Measurements from ENCODE around the gene LSM14A.

LSM14A gene

GRCh38 chr19:34220472-34221063, 48.3 kb downstream of the LSM14A start:
- Histone ChIP-seq H3K4me1 (ENCODE audit: insufficient read depth, low read length) (peaks cover 14% of the 10 kb centered on the region), H3K36me3 (ENCODE audit: insufficient read depth, low read length) (peaks cover 28% of the 10 kb centered on the region)

GRCh38 chr19:34222386-34222785, 50.1 kb downstream of the LSM14A start:
- no peaks in the 10 kb centered on the region for H3K9me3 ChIP-seq (ENCODE audit: control insufficient read depth, insufficient read depth, low read length)
- peaks cover 31% of the 10 kb centered on the region for H3K36me3 ChIP-seq (ENCODE audit: insufficient read depth, low read length)
- H3K4me1 ChIP-seq (ENCODE audit: insufficient read depth, low read length): peaks cover 19% of the 10 kb centered on the region
- no peak overlapping the region for H3K9ac ChIP-seq (ENCODE audit: low read depth, low read length)

More at GRCh38 chr19:34220472-34221063, 48.3 kb downstream of the LSM14A start:
- no peak overlapping the region for H3K9ac ChIP-seq (ENCODE audit: low read depth, low read length)
- H3K9me3 ChIP-seq (ENCODE audit: control insufficient read depth, insufficient read depth, low read length): no peaks in the 10 kb centered on the region

GRCh38 chr19:34224996-34225658, 52.8 kb downstream of the LSM14A start:
- Histone ChIP-seq H3K9ac (ENCODE audit: low read depth, low read length) (no peak overlapping the region), H3K4me1 (ENCODE audit: insufficient read depth, low read length) (peaks cover 19% of the 10 kb centered on the region), H3K9me3 (ENCODE audit: control insufficient read depth, insufficient read depth, low read length) (no peaks in the 10 kb centered on the region), H3K36me3 (ENCODE audit: insufficient read depth, low read length) (peaks cover 39% of the 10 kb centered on the region)

- Histone ChIP-seq H3K4me1 (ENCODE audit: insufficient read depth, low read length) (peaks cover 19% of the 10 kb centered on the region), H3K9ac (ENCODE audit: low read depth, low read length) (no peak overlapping the region), H3K36me3 (ENCODE audit: insufficient read depth, low read length) (peaks cover 39% of the 10 kb centered on the region), H3K9me3 (ENCODE audit: control insufficient read depth, insufficient read depth, low read length) (no peaks in the 10 kb centered on the region)
These were observed 53.3 kb downstream of the LSM14A start for GRCh38 chr19:34225659-34226015.

- Histone ChIP-seq H3K4me1 (ENCODE audit: insufficient read depth, low read length) (peaks cover 22% of the 10 kb centered on the region), H3K36me3 (ENCODE audit: insufficient read depth, low read length) (peaks cover 38% of the 10 kb centered on the region)
These were observed 53.7 kb downstream of the LSM14A start for GRCh38 chr19:34226036-34226435.

GRCh38 chr19:34228347-34228746, 56.0 kb downstream of the LSM14A start:
- H3K36me3 ChIP-seq (ENCODE audit: insufficient read depth, low read length): peaks cover 23% of the 10 kb centered on the region
- peaks cover 36% of the 10 kb centered on the region for H3K4me1 ChIP-seq (ENCODE audit: insufficient read depth, low read length)
- no peak overlapping the region for H3K9ac ChIP-seq (ENCODE audit: low read depth, low read length)
- no peaks in the 10 kb centered on the region for H3K9me3 ChIP-seq (ENCODE audit: control insufficient read depth, insufficient read depth, low read length)

More at GRCh38 chr19:34226036-34226435, 53.7 kb downstream of the LSM14A start:
- Histone ChIP-seq H3K9ac (ENCODE audit: low read depth, low read length) (no peak overlapping the region), H3K9me3 (ENCODE audit: control insufficient read depth, insufficient read depth, low read length) (no peaks in the 10 kb centered on the region)

GRCh38 chr19:34228762-34229161, 56.5 kb downstream of the LSM14A start:
- peaks cover 37% of the 10 kb centered on the region for H3K4me1 ChIP-seq (ENCODE audit: insufficient read depth, low read length)
- H3K36me3 ChIP-seq (ENCODE audit: insufficient read depth, low read length): peaks cover 20% of the 10 kb centered on the region
- H3K9ac ChIP-seq (ENCODE audit: low read depth, low read length): no peak overlapping the region
- H3K9me3 ChIP-seq (ENCODE audit: control insufficient read depth, insufficient read depth, low read length): no peaks in the 10 kb centered on the region

GRCh38 chr19:34229721-34230120, 57.4 kb downstream of the LSM14A start:
- H3K9me3 ChIP-seq (ENCODE audit: control insufficient read depth, insufficient read depth, low read length): no peaks in the 10 kb centered on the region
- no peak overlapping the region for H3K9ac ChIP-seq (ENCODE audit: low read depth, low read length)
- H3K36me3 ChIP-seq (ENCODE audit: insufficient read depth, low read length): peaks cover 20% of the 10 kb centered on the region
- peaks cover 31% of the 10 kb centered on the region for H3K4me1 ChIP-seq (ENCODE audit: insufficient read depth, low read length)

GRCh38 chr19:34230820-34231219, 58.5 kb downstream of the LSM14A start:
- Histone ChIP-seq H3K4me1 (ENCODE audit: insufficient read depth, low read length) (peaks cover 21% of the 10 kb centered on the region), H3K36me3 (ENCODE audit: insufficient read depth, low read length) (peaks cover 13% of the 10 kb centered on the region; the same call in 1 of the 2 replicates), H3K9me3 (ENCODE audit: control insufficient read depth, insufficient read depth, low read length) (no peaks in the 10 kb centered on the region), H3K9ac (ENCODE audit: low read depth, low read length) (no peak overlapping the region)

- Histone ChIP-seq H3K9ac (ENCODE audit: low read depth, low read length) (no peak overlapping the region), H3K9me3 (ENCODE audit: control insufficient read depth, insufficient read depth, low read length) (no peaks in the 10 kb centered on the region), H3K36me3 (ENCODE audit: insufficient read depth, low read length) (peaks cover 8% of the 10 kb centered on the region; the same call in 1 of the 2 replicates)
These were observed 59.1 kb downstream of the LSM14A start for GRCh38 chr19:34231439-34231838.

GRCh38 chr19:34232566-34233481, 60.5 kb downstream of the LSM14A start:
- Histone ChIP-seq H3K4me1 (ENCODE audit: insufficient read depth, low read length) (peaks cover 33% of the 10 kb centered on the region), H3K36me3 (ENCODE audit: insufficient read depth, low read length) (peaks cover 8% of the 10 kb centered on the region; the same call in 1 of the 2 replicates), H3K9me3 (ENCODE audit: control insufficient read depth, insufficient read depth, low read length) (no peaks in the 10 kb centered on the region), H3K9ac (ENCODE audit: low read depth, low read length) (no peak overlapping the region)

More at GRCh38 chr19:34231439-34231838, 59.1 kb downstream of the LSM14A start:
- peaks cover 23% of the 10 kb centered on the region for H3K4me1 ChIP-seq (ENCODE audit: insufficient read depth, low read length)

GRCh38 chr19:34235425-34235940, 63.2 kb downstream of the LSM14A start:
- peaks cover 33% of the 10 kb centered on the region for H3K4me1 ChIP-seq (ENCODE audit: insufficient read depth, low read length)
- no peaks in the 10 kb centered on the region for H3K9me3 ChIP-seq (ENCODE audit: control insufficient read depth, insufficient read depth, low read length)
- no peak overlapping the region for H3K9ac ChIP-seq (ENCODE audit: low read depth, low read length)
- no peaks in the 10 kb centered on the region; the same call in 1 of the 2 replicates for H3K36me3 ChIP-seq (ENCODE audit: insufficient read depth, low read length)

- H3K9ac ChIP-seq (ENCODE audit: low read depth, low read length): no peak overlapping the region
- H3K36me3 ChIP-seq (ENCODE audit: insufficient read depth, low read length): no peaks in the 10 kb centered on the region; the same call in 1 of the 2 replicates
- peaks cover 28% of the 10 kb centered on the region for H3K4me1 ChIP-seq (ENCODE audit: insufficient read depth, low read length)
- H3K9me3 ChIP-seq (ENCODE audit: control insufficient read depth, insufficient read depth, low read length): no peaks in the 10 kb centered on the region
These were observed 64.0 kb downstream of the LSM14A start for GRCh38 chr19:34236035-34236987.

Measured in ES-I3 (cell line).